ENCODE results near the gene SGCG. TPM values are rescaled to one million over a fixed set of nuclear protein-coding genes. Genes with fewer than 3 reads are reported as not detected.
"Not testable (repeated sequence)": the region's sequence is repeated elsewhere in the genome, so short reads cannot be mapped to it uniquely, and the experiment has no call there.

Gene SGCG
- total RNA-seq, 1 donor from 2014 or later, result 2.1 TPM

DNA sequence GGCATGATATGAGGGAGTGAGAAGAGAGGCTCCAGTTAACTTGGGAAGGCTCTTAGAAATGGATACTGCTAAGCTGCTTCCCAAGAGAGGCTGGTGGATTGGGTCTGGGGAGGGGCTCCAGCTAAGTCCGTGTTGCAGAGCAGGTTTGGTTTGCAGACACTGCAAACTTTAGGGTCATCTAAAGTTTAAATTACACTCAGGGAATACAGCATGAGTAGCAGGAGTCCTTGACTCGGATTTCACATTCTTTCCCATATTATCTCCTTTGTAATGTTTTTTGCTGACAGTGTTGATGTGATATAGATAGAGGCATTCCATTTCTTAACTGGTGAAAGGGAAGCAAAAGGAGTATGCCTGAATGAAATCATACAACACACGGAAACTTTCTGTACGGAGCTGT is 31.9 kb downstream of the SGCG start:
- FAIRE-seq (no peak), DNase-seq (ENCODE audit: low read depth) (peak; percentile 2)

DNA sequence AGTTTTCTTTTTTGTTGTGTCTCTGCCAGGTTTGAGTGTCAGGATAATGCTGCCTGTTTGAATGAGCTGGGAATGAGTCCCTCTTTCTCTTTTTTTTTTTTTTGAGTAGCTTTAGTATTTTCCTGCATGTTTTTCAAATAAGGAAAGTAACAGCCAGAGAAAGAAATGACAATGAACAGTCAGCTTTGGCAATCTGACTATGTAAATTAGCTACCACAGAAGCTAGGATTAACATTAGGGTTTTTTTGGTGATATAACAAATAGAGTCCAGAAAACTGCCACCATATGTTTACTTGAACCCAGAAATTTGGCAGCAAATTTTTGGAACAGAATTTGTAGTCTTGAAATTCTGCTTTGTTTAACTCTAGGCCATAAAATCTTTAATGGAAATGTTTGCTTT is 50.5 kb downstream of the SGCG start:
- DNase-seq (ENCODE audit: low read depth) (no peak), FAIRE-seq (no peak)
- Histone ChIP-seq H3K4me3 (ENCODE audit: low read depth, low read length) (no peak overlapping the region), H3K36me3 (ENCODE audit: control insufficient read depth, insufficient read depth, low read length) (no peaks in the 10 kb centered on the region), H3K27me3 (ENCODE audit: control insufficient read depth, insufficient read depth, low read length) (no peaks in the 10 kb centered on the region)
- TF ChIP-seq, protein P1, sequence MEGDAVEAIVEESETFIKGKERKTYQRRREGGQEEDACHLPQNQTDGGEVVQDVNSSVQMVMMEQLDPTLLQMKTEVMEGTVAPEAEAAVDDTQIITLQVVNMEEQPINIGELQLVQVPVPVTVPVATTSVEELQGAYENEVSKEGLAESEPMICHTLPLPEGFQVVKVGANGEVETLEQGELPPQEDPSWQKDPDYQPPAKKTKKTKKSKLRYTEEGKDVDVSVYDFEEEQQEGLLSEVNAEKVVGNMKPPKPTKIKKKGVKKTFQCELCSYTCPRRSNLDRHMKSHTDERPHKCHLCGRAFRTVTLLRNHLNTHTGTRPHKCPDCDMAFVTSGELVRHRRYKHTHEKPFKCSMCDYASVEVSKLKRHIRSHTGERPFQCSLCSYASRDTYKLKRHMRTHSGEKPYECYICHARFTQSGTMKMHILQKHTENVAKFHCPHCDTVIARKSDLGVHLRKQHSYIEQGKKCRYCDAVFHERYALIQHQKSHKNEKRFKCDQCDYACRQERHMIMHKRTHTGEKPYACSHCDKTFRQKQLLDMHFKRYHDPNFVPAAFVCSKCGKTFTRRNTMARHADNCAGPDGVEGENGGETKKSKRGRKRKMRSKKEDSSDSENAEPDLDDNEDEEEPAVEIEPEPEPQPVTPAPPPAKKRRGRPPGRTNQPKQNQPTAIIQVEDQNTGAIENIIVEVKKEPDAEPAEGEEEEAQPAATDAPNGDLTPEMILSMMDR (IDR thresholded peaks at IDR 0.05; ENCODE audit: insufficient read depth, low read length, severe bottlenecking), result no peak

More for the DNA sequence above, 31.9 kb downstream of the SGCG start:
- Histone ChIP-seq H3K36me3 (ENCODE audit: control insufficient read depth, insufficient read depth, low read length) (no peaks in the 10 kb centered on the region), H3K27me3 (ENCODE audit: control insufficient read depth, insufficient read depth, low read length) (no peaks in the 10 kb centered on the region), H3K4me3 (ENCODE audit: low read depth, low read length) (no peak overlapping the region)
- TF ChIP-seq, protein P1 (IDR thresholded peaks at IDR 0.05; ENCODE audit: insufficient read depth, low read length, severe bottlenecking), result no peak

DNA sequence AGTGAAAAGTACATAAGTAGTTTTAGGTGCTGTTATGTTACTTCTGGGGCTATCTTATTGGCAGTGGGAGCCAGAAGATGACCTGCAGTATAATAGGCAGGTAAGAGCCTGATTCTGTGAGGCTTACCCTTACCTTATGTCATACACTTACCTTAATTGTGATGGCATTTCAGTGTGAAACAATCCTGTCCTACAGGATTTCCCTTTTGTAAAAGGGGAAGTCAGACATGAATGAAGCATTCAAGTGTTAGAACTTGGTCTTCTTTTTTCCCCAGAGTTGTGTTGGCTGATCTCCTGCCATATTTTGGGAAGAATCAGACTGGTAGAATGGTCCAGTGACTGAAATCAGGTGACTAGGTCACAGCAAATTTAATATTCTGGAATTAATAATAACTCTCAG is 55.2 kb downstream of the SGCG start:
- TF ChIP-seq, protein P1 (IDR thresholded peaks at IDR 0.05; ENCODE audit: insufficient read depth, low read length, severe bottlenecking), result no peak
- DNase-seq (ENCODE audit: low read depth), result no peak
- Histone ChIP-seq H3K36me3 (ENCODE audit: control insufficient read depth, insufficient read depth, low read length) (no peaks in the 10 kb centered on the region), H3K27me3 (ENCODE audit: control insufficient read depth, insufficient read depth, low read length) (no peaks in the 10 kb centered on the region), H3K4me3 (ENCODE audit: low read depth, low read length) (no peak overlapping the region)
- FAIRE-seq, result no peak

DNA sequence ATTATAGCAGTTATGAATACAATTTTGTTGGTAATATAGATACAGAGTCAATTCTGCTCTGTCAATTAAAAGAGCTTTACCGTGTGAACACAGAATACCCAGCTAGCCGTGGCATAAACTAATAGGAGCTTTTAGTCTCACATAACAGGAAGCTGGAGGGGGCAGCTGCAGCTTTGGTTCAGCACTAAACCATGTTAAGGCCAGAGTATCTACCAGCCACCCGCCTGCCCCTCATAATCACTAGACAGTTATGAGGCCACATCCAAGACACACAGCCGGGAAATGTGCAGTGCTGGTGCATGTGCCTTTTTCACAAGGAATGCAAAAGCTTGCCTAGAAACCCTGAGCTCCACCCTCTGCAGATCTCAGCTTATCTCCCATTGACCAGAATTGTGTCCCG is 62.3 kb downstream of the SGCG start:
- H3K4me3 ChIP-seq (ENCODE audit: low read depth, low read length), result no peak overlapping the region
- H3K36me3 ChIP-seq (ENCODE audit: control insufficient read depth, insufficient read depth, low read length), result no peaks in the 10 kb centered on the region
- TF ChIP-seq, protein P1 (IDR thresholded peaks at IDR 0.05; ENCODE audit: insufficient read depth, low read length, severe bottlenecking), result no peak
- no peaks in the 10 kb centered on the region for H3K27me3 ChIP-seq (ENCODE audit: control insufficient read depth, insufficient read depth, low read length)
- no peak for FAIRE-seq
- no peak for DNase-seq (ENCODE audit: low read depth)

DNA sequence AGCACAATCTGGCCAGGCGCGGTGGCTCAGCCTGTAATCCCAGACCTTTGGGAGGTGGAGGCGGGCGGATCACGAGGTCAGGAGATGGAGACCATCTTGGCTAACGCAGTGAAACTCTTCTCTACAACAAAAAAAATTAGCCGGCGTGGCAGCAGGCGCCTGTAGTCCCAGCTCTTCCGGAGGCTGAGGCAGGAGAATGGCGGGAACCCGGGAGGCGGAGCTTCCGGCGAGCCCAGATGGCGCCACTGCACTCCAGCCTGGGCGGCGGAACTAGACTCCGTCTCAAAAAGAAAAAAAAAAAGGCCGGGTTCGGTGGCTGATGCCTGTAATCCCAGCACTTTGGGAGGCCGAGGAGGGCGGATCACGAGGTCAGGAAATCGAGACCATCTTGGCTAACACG is 67.6 kb downstream of the SGCG start:
- not testable (repeated sequence) for H3K27me3 ChIP-seq (ENCODE audit: control insufficient read depth, insufficient read depth, low read length); H3K36me3 ChIP-seq (ENCODE audit: control insufficient read depth, insufficient read depth, low read length); H3K4me3 ChIP-seq (ENCODE audit: low read depth, low read length); FAIRE-seq; DNase-seq (ENCODE audit: low read depth)

DNA sequence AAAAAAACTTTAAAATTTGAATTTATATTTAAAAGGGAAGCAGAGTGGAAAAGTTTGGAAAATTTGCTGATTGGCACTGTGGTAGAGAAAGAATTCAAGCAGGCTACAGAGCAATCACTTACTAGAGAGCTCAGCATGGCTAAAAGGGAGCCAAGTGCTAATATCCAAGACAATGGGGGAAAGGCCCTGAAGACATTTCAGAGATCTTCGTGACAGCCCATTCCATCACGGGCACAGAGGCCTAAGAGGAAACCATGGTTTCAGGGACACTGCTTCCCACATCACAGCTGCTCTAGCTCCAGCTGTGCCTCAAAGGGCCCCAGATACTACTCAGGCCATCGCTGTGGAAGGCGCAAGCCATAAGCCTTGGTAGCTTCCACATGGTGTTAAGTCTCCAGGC is 73.7 kb downstream of the SGCG start:
- Histone ChIP-seq H3K4me3 (ENCODE audit: low read depth, low read length) (no peak overlapping the region), H3K36me3 (ENCODE audit: control insufficient read depth, insufficient read depth, low read length) (no peaks in the 10 kb centered on the region), H3K27me3 (ENCODE audit: control insufficient read depth, insufficient read depth, low read length) (no peaks in the 10 kb centered on the region)
- TF ChIP-seq, protein P1 (IDR thresholded peaks at IDR 0.05; ENCODE audit: insufficient read depth, low read length, severe bottlenecking), result no peak
- FAIRE-seq (no peak), DNase-seq (ENCODE audit: low read depth) (no peak)
